ENCODE data around the gene LMAN1L.
"Not testable (repeated sequence)": the region's sequence is repeated elsewhere in the genome, so short reads cannot be mapped to it uniquely, and the experiment has no call there.

The LMAN1L gene

DNA sequence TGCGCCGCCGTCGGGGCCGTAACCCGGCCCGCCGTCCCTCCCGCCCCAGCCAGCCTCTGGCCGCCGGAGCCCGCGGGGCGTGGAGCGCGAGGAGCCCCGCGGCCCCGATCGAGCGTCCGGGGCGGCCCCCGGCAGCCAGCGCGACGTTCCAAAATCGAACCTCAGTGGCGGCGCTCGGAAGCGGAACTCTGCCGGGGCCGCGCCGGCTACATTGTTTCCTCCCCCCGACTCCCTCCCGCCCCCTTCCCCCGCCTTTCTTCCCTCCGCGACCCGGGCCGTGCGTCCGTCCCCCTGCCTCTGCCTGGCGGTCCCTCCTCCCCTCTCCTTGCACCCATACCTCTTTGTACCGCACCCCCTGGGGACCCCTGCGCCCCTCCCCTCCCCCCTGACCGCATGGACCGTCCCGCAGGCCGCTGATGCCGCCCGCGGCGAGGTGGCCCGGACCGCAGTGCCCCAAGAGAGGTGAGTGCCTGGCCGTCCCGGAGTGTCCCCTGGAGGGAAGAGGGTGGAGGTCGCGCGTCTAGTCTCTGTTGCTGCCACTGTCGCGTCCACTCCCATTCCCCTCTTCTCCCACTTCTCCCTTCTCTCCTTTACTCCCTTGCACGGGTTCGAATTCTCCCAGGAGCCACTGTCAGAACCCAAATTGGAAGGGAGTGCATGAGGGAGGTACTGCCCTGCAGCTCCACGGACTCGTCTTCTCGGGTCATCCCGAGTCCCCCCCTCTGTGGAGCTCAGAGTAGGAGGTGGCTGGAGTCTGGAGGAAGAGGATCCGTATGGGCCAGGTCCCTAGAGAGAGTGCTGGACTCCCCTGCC lies 30.2 kb upstream of the LMAN1L start:
- peak; percentile 71 for DNase-seq

DNA sequence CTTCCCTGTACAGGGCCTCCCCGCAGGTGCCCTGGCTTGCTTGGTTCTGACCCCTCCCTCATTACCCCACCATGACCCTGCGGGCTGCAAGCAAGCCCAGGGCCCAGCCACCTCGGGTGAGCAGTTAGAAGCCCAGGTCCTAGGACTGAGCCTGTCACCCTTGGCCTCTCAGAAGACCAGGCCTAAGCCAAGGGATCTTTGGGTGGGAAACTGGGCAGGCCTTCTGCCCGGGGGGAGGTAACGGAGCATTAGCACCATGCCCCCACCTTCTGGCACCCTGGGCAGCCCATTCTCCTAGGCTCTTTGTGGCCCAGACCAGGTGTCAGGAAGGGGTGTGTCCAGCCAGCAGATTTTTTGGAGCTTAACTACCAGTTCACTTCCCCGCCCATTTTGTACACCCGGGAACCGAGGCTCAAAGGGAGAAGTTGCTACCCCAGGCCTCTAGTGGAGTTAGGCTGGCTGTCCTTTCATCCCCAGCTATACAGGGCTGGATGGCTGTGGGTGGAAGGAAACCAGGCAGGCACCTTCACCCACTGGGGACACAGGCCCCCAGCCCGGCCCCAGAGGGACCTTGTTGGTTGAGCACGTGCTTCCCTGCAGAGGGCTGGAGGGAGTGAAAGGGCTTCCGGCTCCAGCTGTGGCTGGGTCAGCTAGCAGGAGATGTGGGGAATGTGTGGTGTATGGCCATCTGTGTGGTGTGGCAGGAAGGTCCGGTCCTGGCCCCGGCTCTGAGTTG lies 29.4 kb upstream of the LMAN1L start:
- DNase-seq, result peak; percentile 71

GRCh38 chr15:74783808-74784175 lies 28.8 kb upstream of the LMAN1L start:
- no peak for DNase-seq

DNA sequence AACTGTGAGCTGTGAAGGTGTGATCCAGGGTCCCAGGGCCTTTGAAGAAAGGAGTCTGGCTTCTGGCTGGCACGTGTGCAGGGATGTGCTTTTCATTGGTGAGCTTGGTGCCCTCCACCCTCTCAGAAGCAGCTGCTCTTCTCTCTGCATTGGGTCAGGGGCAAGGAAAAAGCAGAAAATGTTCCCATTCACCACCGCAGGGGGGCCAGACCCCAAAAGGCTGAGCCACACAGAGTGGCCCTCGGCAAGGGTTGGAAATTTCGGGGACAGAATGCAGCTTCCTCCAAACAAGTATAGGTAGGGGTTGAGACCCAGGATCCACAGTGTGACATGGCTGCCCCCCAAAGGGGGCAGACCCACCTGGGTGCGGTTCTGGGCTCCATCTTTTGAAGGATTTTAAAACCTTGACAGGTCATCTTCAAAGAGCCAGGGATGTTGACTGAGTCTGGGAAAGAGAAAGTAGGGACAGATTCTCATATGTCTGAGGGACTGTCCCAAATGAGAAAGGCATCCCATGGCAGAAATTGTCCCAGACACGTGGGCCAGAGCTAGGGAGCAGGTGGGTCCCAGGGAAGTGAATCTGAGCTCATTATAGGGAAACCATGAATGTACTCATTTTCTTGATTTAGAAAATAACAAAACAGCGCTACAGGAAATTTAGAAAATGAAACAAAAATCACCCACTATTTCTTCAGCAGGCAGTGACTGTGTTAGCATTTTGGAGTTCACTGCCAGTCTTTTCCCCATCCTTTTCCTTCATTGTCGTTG lies 28.0 kb upstream of the LMAN1L start:
- peak; percentile 56 for DNase-seq

- DNase-seq, result peak; percentile 75
These were observed 27.2 kb upstream of the LMAN1L start for GRCh38 chr15:74785194-74786032.

DNA sequence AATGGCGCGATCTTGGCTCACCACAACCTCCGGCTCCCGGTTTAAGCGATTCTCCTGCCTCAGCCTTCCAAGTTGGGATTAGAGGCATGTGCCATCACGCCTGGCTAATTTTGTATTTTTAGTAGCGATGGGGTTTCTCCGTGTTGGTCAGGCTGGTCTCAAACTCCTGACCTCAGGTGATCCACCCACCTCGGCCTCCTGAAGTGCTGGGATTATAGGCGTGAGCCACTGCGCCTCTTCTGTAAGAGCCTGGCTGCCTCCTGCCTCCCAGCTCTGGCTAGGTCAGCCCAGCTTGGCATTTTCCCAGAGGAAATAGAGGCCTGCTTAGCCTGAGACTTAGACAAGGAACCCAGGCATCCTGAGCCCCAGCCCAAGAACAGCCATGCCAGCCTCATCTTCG lies 26.6 kb upstream of the LMAN1L start:
- not testable (repeated sequence) for DNase-seq

DNA sequence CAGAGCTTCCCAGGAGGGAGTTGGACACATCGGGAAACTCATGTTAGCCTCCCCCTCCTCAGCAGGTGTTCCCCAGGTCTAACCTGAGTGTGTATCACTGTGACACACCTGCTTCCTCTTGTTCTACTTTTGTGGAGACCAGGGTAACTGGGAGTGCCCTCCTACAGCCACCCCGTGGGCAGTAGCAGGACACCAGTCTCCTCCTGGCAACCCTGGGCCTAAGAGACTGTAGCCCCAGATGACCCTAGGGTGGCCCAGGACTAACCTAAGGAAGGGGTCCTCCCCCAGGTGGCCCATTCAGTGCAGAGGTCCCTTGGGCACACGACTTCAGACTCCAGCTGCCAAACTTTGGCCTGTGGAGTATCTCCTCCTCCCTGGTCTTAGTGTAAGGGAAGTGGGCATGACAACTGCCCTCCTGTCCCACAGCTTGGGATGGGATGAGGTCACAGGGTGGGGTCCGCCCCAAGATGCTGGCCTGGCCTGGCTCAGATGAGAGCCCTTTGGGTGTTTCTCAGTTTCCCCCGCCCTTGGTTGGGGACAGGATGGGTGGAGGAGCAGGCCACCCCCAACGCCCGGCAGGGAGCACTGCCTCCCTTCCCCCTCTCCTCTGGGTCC lies 26.0 kb upstream of the LMAN1L start:
- DNase-seq, result no peak

DNA sequence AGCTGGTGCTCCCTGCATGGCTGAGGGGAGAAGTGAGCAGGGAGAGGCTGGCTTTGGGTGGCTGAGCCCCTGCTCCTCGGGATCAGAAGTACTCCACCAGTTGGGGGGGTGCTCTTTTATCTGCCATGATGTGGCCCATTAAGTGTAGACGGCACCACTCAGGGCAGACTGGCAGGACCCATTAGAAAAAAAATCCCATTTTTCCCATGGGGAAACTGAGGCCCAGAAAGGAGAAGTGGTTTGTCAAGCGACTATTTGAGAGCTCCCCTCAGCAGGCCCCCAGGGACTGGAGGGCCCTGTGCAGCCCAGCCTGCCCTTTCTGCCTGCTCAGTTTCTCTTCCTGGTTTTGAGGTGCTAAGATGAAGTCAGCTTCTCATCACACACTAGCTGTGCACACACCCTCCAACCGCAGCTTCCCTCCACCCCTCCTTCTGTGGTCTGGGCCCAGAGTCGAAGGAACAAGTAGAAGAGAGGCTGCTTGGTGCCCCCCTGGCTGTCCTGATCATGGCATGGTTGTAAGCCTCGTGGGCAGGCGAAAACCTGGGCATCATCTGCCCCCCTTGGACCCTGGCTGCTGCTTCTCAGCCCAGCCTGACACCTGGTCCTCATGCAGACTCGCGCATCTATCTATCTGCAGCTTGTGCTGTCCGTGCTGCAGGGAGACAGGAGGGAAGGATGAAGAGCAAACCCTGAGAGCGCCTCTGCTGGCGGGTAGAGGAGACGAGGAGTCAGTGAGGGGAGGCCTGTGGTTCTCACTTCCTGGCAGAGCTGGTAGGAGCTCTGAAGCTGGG lies 25.2 kb upstream of the LMAN1L start:
- peak; percentile 96 for DNase-seq

DNA sequence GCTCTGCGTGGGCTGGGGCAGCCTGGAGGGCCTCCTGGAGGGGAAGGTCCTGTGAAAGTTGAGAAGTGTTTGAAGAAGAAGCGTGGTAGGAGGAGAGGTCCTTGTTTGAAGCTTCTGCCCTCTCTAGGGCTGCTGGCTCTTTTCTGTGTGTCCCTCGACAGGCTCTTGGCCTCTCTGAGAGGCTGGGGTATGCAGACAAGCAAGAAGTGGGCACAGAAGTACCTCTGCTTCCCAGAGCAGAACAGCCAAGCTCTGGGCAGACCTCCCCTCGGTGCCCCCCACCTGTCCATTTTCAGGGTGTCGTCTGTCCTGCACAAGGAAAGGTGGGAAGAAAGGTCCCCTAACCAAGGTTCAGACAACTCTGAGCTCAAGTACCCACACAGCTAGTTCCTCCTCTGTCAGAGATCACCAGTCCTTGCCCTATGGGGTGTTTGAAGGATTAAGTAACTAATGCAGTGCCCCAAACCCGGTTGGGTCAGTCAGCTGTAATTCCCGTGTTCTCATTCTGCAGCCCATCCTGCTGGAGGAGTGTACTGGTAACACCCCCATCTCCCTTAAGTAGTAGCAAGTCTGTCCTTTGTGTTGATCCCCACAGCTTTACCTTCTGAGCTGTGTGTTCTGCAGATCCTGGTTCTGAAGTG lies 24.5 kb upstream of the LMAN1L start:
- DNase-seq, result no peak

DNA sequence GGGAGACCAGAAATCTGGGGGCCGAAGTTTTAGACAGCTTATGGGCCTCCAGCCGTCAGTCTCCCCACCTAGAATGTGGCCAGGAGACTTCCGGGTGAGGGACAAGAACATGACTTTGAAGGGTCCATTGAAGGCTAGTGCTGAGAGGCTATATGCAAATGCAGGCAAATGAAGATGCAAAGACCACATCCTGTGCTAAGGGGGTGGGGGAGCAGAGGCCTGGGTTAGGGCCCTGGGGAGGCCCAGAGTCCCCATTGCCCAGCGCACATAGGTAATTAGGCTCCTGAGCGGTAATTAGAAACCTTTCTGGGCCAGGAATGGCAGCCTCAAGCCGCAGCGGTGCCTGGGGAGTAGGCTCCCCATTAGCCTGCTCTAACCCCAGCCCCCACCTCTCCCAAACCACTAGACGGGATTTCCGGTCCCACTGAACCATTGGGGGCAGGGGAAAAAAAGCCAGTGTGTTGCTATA lies 23.9 kb upstream of the LMAN1L start:
- peak; percentile 66 for DNase-seq

- DNase-seq, result peak; percentile 41
These were observed 23.4 kb upstream of the LMAN1L start for GRCh38 chr15:74789171-74789631.

- DNase-seq, result no peak
These were observed 22.9 kb upstream of the LMAN1L start for GRCh38 chr15:74789741-74790079.

DNA sequence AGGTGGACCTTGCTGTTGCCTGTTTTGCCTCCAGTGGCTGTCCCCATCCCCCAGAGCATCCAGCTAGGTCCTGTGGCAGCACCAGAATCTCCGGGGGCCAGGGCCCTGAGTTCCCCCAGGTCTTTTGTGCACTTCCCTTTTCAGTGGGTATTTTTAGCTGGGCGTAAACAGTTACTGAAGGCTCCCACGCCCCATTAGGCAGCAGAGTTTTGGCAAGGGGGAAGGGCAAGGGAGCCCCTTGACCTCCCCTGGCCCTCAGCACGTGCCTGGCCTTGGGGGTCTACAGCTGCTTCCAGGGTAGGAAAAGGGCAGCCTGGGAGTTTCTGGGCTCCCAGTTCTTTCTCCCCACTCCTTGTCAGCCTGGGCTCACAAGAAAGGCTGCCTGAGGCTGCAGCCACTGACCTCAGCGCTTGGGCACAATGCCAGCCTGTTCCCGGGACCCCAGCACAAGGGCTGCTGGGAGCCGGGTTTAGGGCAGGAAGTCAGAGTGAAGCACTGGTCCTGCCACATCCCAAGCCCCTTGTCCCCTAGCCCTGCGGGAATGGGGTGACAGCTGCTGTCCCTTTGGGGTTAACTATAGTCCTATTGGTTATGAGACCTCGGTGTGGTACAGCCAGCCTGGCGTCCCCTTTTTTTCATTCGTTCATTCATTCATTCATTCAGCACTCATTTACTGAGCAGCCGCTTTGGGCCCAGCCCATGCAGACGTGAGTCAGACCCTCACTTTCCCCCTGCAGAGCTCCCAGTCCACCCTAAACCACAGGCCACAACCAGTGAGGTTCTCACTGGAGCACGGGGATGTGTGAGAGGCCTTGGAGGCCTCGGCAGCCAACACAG lies 22.3 kb upstream of the LMAN1L start:
- DNase-seq, result peak; percentile 76

DNA sequence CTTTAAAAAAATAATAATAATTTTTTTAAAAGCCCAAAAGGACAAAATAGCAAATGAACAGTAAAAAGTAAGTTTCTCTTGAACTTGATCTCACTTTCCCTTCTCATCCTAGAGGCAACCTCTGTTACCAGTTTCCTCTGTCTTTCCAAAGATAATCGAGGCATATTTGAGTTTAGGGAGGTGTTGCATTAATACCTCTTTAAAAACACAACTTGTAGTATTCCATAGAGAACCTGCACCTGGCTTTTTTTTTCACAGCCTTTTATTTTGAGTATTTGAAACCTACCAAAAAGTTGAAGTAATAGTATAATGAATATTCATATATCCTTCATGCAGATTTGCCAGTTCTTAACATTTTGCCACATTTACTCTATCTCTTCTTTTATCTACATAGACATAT lies 21.6 kb upstream of the LMAN1L start:
- no peak for DNase-seq

DNA sequence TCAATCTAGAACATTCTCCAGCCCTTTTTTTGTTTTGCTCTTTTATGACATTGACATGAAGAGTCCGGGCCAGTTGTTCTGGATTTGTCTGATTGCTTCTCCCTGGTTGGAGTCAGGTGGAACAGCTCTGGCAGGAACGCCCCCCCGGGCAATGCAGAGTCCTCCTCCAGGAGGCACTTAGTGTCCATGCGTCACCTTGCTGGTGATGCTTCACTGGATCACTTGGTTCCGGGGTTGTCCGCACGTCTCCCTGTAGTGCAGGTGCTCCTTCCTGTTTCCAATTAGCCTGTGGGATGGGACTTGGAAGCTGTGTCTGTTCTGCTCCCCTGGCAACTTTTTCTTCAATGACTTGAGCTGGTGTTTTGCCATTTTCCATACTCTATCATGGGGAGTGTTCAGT lies 21.0 kb upstream of the LMAN1L start:
- no peak for DNase-seq

DNA sequence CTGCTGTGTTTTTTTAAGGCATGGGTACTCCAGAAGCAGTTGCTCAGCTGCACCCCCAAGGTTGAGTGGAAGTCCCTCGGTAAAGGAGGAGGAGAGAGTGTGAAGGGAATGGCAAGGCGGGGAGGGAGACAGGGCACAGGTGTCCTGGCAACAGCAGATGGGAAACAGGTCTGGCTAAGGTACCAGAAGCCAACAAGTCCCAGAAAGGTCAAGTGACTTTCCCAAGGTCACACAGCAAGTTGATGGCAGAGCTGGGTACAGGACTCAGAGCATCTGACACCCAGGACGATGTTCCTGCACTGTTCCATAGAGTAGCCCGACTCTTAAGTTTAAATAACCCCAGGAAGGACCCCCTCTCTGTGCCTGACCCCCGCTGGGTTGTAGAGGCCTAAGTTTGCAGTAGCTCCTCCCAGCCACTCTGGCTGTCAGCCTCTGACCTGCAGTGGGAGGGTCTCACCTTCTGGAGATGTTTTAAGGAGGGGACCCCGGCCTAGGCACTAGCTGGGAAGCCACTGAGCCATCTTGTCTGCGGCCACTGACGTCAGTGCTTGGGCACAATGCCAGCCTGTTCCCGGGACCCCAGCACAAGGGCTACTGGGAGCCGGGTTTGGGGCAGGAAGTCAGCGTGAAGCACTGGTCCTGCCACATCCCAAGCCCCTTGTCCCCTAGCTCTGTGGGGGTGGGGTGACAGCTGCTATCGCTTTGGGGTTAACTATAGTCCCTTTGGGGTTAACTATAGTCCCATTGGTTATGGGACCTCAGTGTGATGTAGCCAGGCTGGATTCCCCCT lies 20.2 kb upstream of the LMAN1L start:
- DNase-seq, result no peak

GRCh38 chr15:74793135-74794028 lies 19.3 kb upstream of the LMAN1L start:
- DNase-seq, result peak; percentile 75
